D721Med (cell line): ENCODE measurements around the gene SLC5A2.
"Not testable (repeated sequence)": the region's sequence is repeated elsewhere in the genome, so short reads cannot be mapped to it uniquely, and the experiment has no call there.

Experiments used
- DNase-seq: peaks from one replicate; pipeline ENCODE4 v3.0.0; 2011; ENCODE audit warnings: low spot score; ENCODE audit not compliant: insufficient read length
- FAIRE-seq: peaks from 2 replicates; lab custom pipeline; 2011; peaks lifted over from hg19 to GRCh38; lab: Jason Lieb, UNC
- CTCF ChIP-seq: IDR thresholded peaks from 2 replicates; pipeline ENCODE4 v1.5.1; 2012; ENCODE audit warnings: mild to moderate bottlenecking, control low read depth; ENCODE audit not compliant: insufficient read depth; ENCODE audit errors: missing control alignments

SLC5A2 gene

GRCh38 chr16:31441956-31442355 lies 41.0 kb upstream of the SLC5A2 start:
- no peak for FAIRE-seq
- TF ChIP-seq CTCF, result no peak

GRCh38 chr16:31445931-31446330 lies 37.0 kb upstream of the SLC5A2 start:
- not testable (repeated sequence) for DNase-seq, FAIRE-seq

More at GRCh38 chr16:31441956-31442355, 41.0 kb upstream of the SLC5A2 start:
- DNase-seq, result no peak

GRCh38 chr16:31451201-31451600 lies 31.7 kb upstream of the SLC5A2 start:
- FAIRE-seq, result no peak
- TF ChIP-seq CTCF, result no peak
- DNase-seq, result no peak

GRCh38 chr16:31451681-31452351 lies 31.1 kb upstream of the SLC5A2 start:
- no peak for DNase-seq
- TF ChIP-seq CTCF, result peak; percentile 43
- no peak for FAIRE-seq

GRCh38 chr16:31452631-31453106 lies 30.3 kb upstream of the SLC5A2 start:
- DNase-seq, result no peak
- FAIRE-seq, result no peak
- no peak for TF ChIP-seq CTCF

GRCh38 chr16:31453255-31454204 lies 29.4 kb upstream of the SLC5A2 start:
- no peak for DNase-seq
- TF ChIP-seq CTCF, result no peak
- no peak for FAIRE-seq

- no peak for DNase-seq
- no peak for FAIRE-seq
- peak; percentile 46 for TF ChIP-seq CTCF
Measured at GRCh38 chr16:31455601-31456314, 27.2 kb upstream of the SLC5A2 start.
